Caki2 (cell line): ENCODE results near the gene GPRC6A. TPM values are rescaled to one million over a fixed set of nuclear protein-coding genes. Genes with fewer than 3 reads are reported as not detected.

ENCODE experiments used
- total RNA-seq: library from RNA; depleted of rRNA; stranded (reverse); fragments of >200 nt; shearing (Covaris generic); gene quantifications from 2 replicates; pipeline ENCODE4 v1.2.3, GENCODE V29; 2014; ENCODE audit warnings: low replicate concordance; rRNA removed

GPRC6A gene
- total RNA-seq, 1 experiment from 2014 or later = not detected

Other genes starting within 250 kb of the GPRC6A start
- not detected in 2 replicates for gene RSPH4A, start 212.6 kb downstream of the GPRC6A start, total RNA-seq
- gene ZUP1, start 160.3 kb downstream of the GPRC6A start, total RNA-seq = 4.0 and 6.6 TPM in 2 replicates
- 3.6 and 4.6 TPM in 2 replicates for gene KPNA5, start 147.9 kb downstream of the GPRC6A start, total RNA-seq
- gene FAM162B, start 63.4 kb downstream of the GPRC6A start, total RNA-seq = not detected in 2 replicates
- not detected in 2 replicates for gene RFX6, start 48.2 kb upstream of the GPRC6A start, total RNA-seq